H1 (cell line): ENCODE results near the gene SIX3. TPM values are rescaled to one million over a fixed set of nuclear protein-coding genes. Genes with fewer than 3 reads are reported as not detected.
A peak's percentile ranks its signal among the peaks of the same experiment; 100 is the strongest.

Experiments
- CEBPB ChIP-seq: IDR thresholded peaks from 2 replicates; pipeline ENCODE4 v1.6.1; 2012; ENCODE audit warnings: low read depth, low read length
- NANOG ChIP-seq: IDR thresholded peaks from 2 replicates; pipeline ENCODE4 v1.6.1; 2011; ENCODE audit warnings: low read length, low read depth, mild to moderate bottlenecking, inconsistent platforms; ENCODE audit not compliant: insufficient read depth, poor library complexity, severe bottlenecking
- RAD21 ChIP-seq, 2 experiments: IDR thresholded peaks in 1 of 2; conservative IDR thresholded peaks in 1 of 2; 2 replicates each; pipeline ENCODE4 v1.6.1; 2011; ENCODE audit warnings: low read depth in 2 of 2, low read length in 2 of 2, improper control_type of control experiment in 1 of 2, inconsistent platforms in 1 of 2, mild to moderate bottlenecking in 1 of 2, moderate library complexity in 1 of 2
- SAP30 ChIP-seq: fragments of 300-600 bp; sonication (generic); IDR thresholded peaks from 2 replicates; pipeline ENCODE4 v1.7.1; 2012; ENCODE audit warnings: low read length, moderate library complexity, mild to moderate bottlenecking, inconsistent platforms; ENCODE audit not compliant: insufficient read depth, insufficient replicate concordance
- SIX5 ChIP-seq: IDR thresholded peaks from 2 replicates; pipeline ENCODE4 v1.6.1; 2011; ENCODE audit warnings: mild to moderate bottlenecking, low read depth, low read length
- TAF1 ChIP-seq: IDR thresholded peaks from 2 replicates; pipeline ENCODE4 v1.6.1; 2011; ENCODE audit warnings: mild to moderate bottlenecking, low read depth, low read length
- polyA plus RNA-seq, 7 experiments: library from polyadenylated mRNA; depleted of rRNA in 3 of 7; stranded (reverse) in 5 of 7; unstranded in 2 of 7; fragments of >200 nt in 5 of 7; fragments of 200-250 nt in 2 of 7; gene quantifications; 1 replicate in 5 of 7; 2 replicates in 1 of 7; 4 replicates in 1 of 7; pipeline versions ENCODE4 v1.2.1 to v1.2.3, GENCODE V29; 2011 to 2013; ENCODE audit warnings: missing spikeins in 2 of 7, mixed read lengths in 2 of 7
- total RNA-seq: library from RNA; stranded (reverse); fragmentation: NEBNext Ultra II Directional; extraction: Animal tissue kit (Norgen Biotek cat#: 25700); gene quantifications from 2 replicates; pipeline ENCODE4 v1.2.1, GENCODE V29; 2021

The SIX3 gene
- total and polyA plus RNA-seq, 2 of the 8 experiments (the other 6 are each of a cell fraction or from before 2014, with no cell fraction given): 0.02 to 0.19 TPM

GRCh38 chr2:44964752-44965236, 23.3 kb downstream of the SIX3 start (continued):
- TF ChIP-seq RAD21 (IDR thresholded peaks at IDR 0.05 in 1 of 2, conservative IDR thresholded peaks at IDR 0.05 in 1 of 2; ENCODE audit: low read depth in 2 of 2, low read length in 2 of 2) (0 out of 4 replicates have a peak, but pooled peaks of 1 of the 2 experiments have one; percentile 20), TAF1 (no peak), SIX5 (no peak), SAP30 (no peak), CEBPB (no peak), NANOG (peak; percentile 48)
